GM23248 (cell line): ENCODE data around the gene DBNDD2.

ENCODE experiments used
- EZH2 ChIP-seq: fragments of 200-600 bp; sonication (generic); IDR thresholded peaks from 2 replicates; pipeline ENCODE4 v1.6.1; 2018; ENCODE audit warnings: antibody characterized with exemption, mild to moderate bottlenecking; ENCODE audit not compliant: insufficient read depth, poor library complexity, severe bottlenecking
- EZH2phosphoT487 ChIP-seq: fragments of 200-600 bp; sonication (generic); IDR thresholded peaks from 2 replicates; pipeline ENCODE4 v1.6.1; 2018; ENCODE audit warnings: antibody characterized with exemption, moderate library complexity, mild to moderate bottlenecking, low read depth; ENCODE audit not compliant: insufficient read depth

- TF ChIP-seq EZH2 (no peak), EZH2phosphoT487 (no peak)
Measured at GRCh38 chr20:45362804-45363610, 45.1 kb upstream of the DBNDD2 start, which contains the start of gene SYS1.
